GM20000 (cell line): ENCODE results near the gene NUP85.

Experiments
- DNase-seq: peaks from one replicate; pipeline ENCODE4 v3.0.0; 2012; ENCODE audit warnings: low spot score
- CTCF ChIP-seq: IDR thresholded peaks from 2 replicates; pipeline ENCODE4 v1.5.1; 2012; ENCODE audit warnings: mild to moderate bottlenecking, control low read depth; ENCODE audit errors: extremely low read depth, missing control alignments

The NUP85 gene

GRCh38 chr17:75267153-75267410, 61.6 kb downstream of the NUP85 start:
- TF ChIP-seq CTCF = no peak
- no peak for DNase-seq

GRCh38 chr17:75267411-75268232, 62.1 kb downstream of the NUP85 start:
- DNase-seq = no peak
- TF ChIP-seq CTCF = no peak

- TF ChIP-seq CTCF = no peak
- DNase-seq = no peak
Measured at GRCh38 chr17:75269844-75270217, 64.4 kb downstream of the NUP85 start.

- TF ChIP-seq CTCF = peak; percentile 8
Measured at GRCh38 chr17:75270218-75270965, 64.9 kb downstream of the NUP85 start.

GRCh38 chr17:75270966-75271232, 65.4 kb downstream of the NUP85 start, which contains the start of gene MIF4GD:
TSS of gene MIF4GD (minus strand) at chr17:75271231. CDS start at chr17:75270195, 1,036 bp downstream.
- DNase-seq = no peak
- no peak for TF ChIP-seq CTCF

More at GRCh38 chr17:75270218-75270965, 64.9 kb downstream of the NUP85 start:
- peak; percentile 88 for DNase-seq

GRCh38 chr17:75271233-75271954, 65.9 kb downstream of the NUP85 start:
- TF ChIP-seq CTCF = peak; percentile 91

More at GRCh38 chr17:75271233-75271954, 65.9 kb downstream of the NUP85 start:
- peak; percentile 99 for DNase-seq
